Gastroesophageal sphincter (tissue), 3 donors: ENCODE data around the gene TUBB2A.

Experiments
- CTCF ChIP-seq, 4 experiments: fragments of 200-600 bp in 2 of 4; fragments of 450-650 bp in 2 of 4; sonication (generic) in 1 of 4; IDR thresholded peaks; one replicate each; pipeline ENCODE4 v1.5.1; 2017 to 2019; ENCODE audit warnings: antibody characterized with exemption in 4 of 4, mild to moderate bottlenecking in 2 of 4, moderate library complexity in 2 of 4
- EP300 ChIP-seq: sonication (generic); formaldehyde crosslinking; IDR thresholded peaks from one replicate; pipeline ENCODE4 v1.6.1; 2017; ENCODE audit warnings: antibody characterized with exemption, mild to moderate bottlenecking

GRCh38 chr6:3206339-3207015 lies 49.1 kb upstream of the TUBB2A start:
- TF ChIP-seq CTCF (IDR thresholded peaks at IDR 0.05) = no peak
- no peak for TF ChIP-seq EP300
